ENCODE data around the gene MAGI2. TPM values are rescaled to one million over a fixed set of nuclear protein-coding genes. Genes with fewer than 3 reads are reported as not detected.

The MAGI2 gene
- total and polyA plus RNA-seq, 2 of the 13 experiments (the other 11 are each of a cell fraction or from before 2014, with no cell fraction given): 1.5 to 3.8 TPM

GRCh38 chr7:78383096-78383880, 1070.2 kb downstream of the MAGI2 start:
- DNase-seq (ENCODE audit: low spot score) (no peak), ATAC-seq (no peak), FAIRE-seq (no peak)
- H3K27me3 ChIP-seq (ENCODE audit: control insufficient read depth in 1 of 2, insufficient read depth in 2 of 2, low read length in 2 of 2): no peaks in the 10 kb centered on the region
- H3K36me3 ChIP-seq (replicated peaks in 1 of 2; ENCODE audit: control insufficient read depth in 1 of 2, insufficient read depth in 2 of 2, low read length in 2 of 2): no peaks in the 10 kb centered on the region
- WGBS (ENCODE audit: low lambda C conversion rate): 13% methylated on average over 4 of the region's 4 CpGs
- H3K79me2 ChIP-seq (ENCODE audit: insufficient read depth, low read length): no peaks in the 10 kb centered on the region
- no peak overlapping the region for H3K27ac ChIP-seq (ENCODE audit: extremely low read length, insufficient read depth, low read length)
- no peak overlapping the region for H2AFZ ChIP-seq (ENCODE audit: low read length)
- H3K9ac ChIP-seq (ENCODE audit: insufficient read depth, low read depth, low read length): no peak overlapping the region
- H3K4me3 ChIP-seq (replicated peaks in 1 of 3; ENCODE audit: insufficient read depth in 1 of 3, low read depth in 2 of 3, low read length in 3 of 3): no peak overlapping the region
- intact Hi-C loops (cut with micrococcal nuclease; ENCODE audit: unreplicated experiment): no loop called here
- H3K9me3 ChIP-seq (ENCODE audit: low read length): no peaks in the 10 kb centered on the region
- TF ChIP-seq ZBTB1 (CRISPR knock-in tag; IDR thresholded peaks at IDR 0.05; ENCODE audit: borderline replicate concordance) (no peak), ARNT (IDR thresholded peaks at IDR 0.05) (no peak), NFIC (IDR thresholded peaks at IDR 0.05; ENCODE audit: low read length) (no peak), ZNF432 (CRISPR knock-in tag; IDR thresholded peaks at IDR 0.05; ENCODE audit: borderline replicate concordance) (no peak), EP300 (IDR thresholded peaks at IDR 0.05; ENCODE audit: low read depth in 2 of 2, low read length in 2 of 2) (no peak), EP300 (CRISPR knock-in tag; IDR thresholded peaks at IDR 0.05; ENCODE audit: borderline replicate concordance) (no peak), LRRFIP1 (CRISPR knock-in tag; conservative IDR thresholded peaks at IDR 0.05) (no peak), ZNF446 (CRISPR knock-in tag; IDR thresholded peaks at IDR 0.05) (no peak), ZNF674 (CRISPR knock-in tag; IDR thresholded peaks at IDR 0.05; ENCODE audit: low read depth) (no peak), FIP1L1 (IDR thresholded peaks at IDR 0.05; ENCODE audit: borderline replicate concordance, insufficient read depth, low read depth, low read length) (no peak), ZNF44 (CRISPR knock-in tag; IDR thresholded peaks at IDR 0.05) (no peak), RBAK (CRISPR knock-in tag; IDR thresholded peaks at IDR 0.05) (no peak), ZNF737 (CRISPR knock-in tag; IDR thresholded peaks at IDR 0.05; ENCODE audit: borderline replicate concordance) (no peak)
- CTCF ChIA-PET (ENCODE audit: low intra/inter-chr PET ratio, low total read pairs): no interaction called here
- no peaks in the 10 kb centered on the region for H3K4me1 ChIP-seq (ENCODE audit: insufficient read depth, low read length)
- in situ Hi-C loops (cut with HindIII; ENCODE audit: extremely low pct_ligation_motif_present, low pct_unique_long_range_greater_than_20kb): no loop called here
- no peaks in the 10 kb centered on the region for H4K20me1 ChIP-seq (ENCODE audit: insufficient read depth, low read length)
- POLR2A ChIA-PET: no interaction called here
- BruUV-seq (replicated peaks): no TSS peak
- no peak overlapping the region for H3K4me2 ChIP-seq (ENCODE audit: low read depth, low read length)
